ENCODE data around the gene IFNL2.

- TF ChIP-seq, protein P1, sequence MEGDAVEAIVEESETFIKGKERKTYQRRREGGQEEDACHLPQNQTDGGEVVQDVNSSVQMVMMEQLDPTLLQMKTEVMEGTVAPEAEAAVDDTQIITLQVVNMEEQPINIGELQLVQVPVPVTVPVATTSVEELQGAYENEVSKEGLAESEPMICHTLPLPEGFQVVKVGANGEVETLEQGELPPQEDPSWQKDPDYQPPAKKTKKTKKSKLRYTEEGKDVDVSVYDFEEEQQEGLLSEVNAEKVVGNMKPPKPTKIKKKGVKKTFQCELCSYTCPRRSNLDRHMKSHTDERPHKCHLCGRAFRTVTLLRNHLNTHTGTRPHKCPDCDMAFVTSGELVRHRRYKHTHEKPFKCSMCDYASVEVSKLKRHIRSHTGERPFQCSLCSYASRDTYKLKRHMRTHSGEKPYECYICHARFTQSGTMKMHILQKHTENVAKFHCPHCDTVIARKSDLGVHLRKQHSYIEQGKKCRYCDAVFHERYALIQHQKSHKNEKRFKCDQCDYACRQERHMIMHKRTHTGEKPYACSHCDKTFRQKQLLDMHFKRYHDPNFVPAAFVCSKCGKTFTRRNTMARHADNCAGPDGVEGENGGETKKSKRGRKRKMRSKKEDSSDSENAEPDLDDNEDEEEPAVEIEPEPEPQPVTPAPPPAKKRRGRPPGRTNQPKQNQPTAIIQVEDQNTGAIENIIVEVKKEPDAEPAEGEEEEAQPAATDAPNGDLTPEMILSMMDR (IDR thresholded peaks at IDR 0.05) = no peak
- TF ChIP-seq POLR2AphosphoS5 (IDR thresholded peaks at IDR 0.05) (no peak), EP300 (IDR thresholded peaks at IDR 0.05) (no peak), POLR2A (IDR thresholded peaks at IDR 0.05) (no peak)
Measured at GRCh38 chr19:39307046-39307821, 39.0 kb downstream of the IFNL2 start.
